HepG2 (cell line): ENCODE results near the gene EEFSEC. TPM values are rescaled to one million over a fixed set of nuclear protein-coding genes. Genes with fewer than 3 reads are reported as not detected.

Experiments
- ARNTL ChIP-seq: sonication (generic); formaldehyde crosslinking; IDR thresholded peaks from 2 replicates; pipeline ENCODE4 v1.4.0; 2020; ENCODE audit warnings: mild to moderate bottlenecking, missing genetic modification reagents
- CBFB ChIP-seq: sonication (generic); formaldehyde crosslinking; IDR thresholded peaks from 2 replicates; pipeline ENCODE4 v1.4.0; 2020; ENCODE audit warnings: missing genetic modification reagents
- GATA4 ChIP-seq: sonication (generic); IDR thresholded peaks from 2 replicates; pipeline ENCODE4 v1.6.1; 2016; ENCODE audit warnings: antibody characterized with exemption, low read depth, borderline replicate concordance
- HDAC6 ChIP-seq: fragments of 200-600 bp; sonication (generic); IDR thresholded peaks from 2 replicates; pipeline ENCODE4 v1.7.0; 2017; ENCODE audit warnings: mild to moderate bottlenecking, antibody characterized with exemption, low read length, low read depth
- JDP2 ChIP-seq: sonication (generic); formaldehyde crosslinking; IDR thresholded peaks from 2 replicates; pipeline ENCODE4 v1.8.1; 2022; ENCODE audit warnings: missing genetic modification reagents, borderline replicate concordance
- NPAS2 ChIP-seq: sonication (generic); formaldehyde crosslinking; IDR thresholded peaks from 2 replicates; pipeline ENCODE4 v1.8.0; 2022; ENCODE audit warnings: mild to moderate bottlenecking, missing genetic modification reagents, borderline replicate concordance
- PAWR ChIP-seq: sonication (generic); formaldehyde crosslinking; IDR thresholded peaks from 2 replicates; pipeline ENCODE4 v1.4.0; 2020; ENCODE audit warnings: missing genetic modification reagents, mild to moderate bottlenecking, borderline replicate concordance
- POLR2AphosphoS2 ChIP-seq: IDR thresholded peaks from 2 replicates; pipeline ENCODE4 v1.6.1; 2011; ENCODE audit warnings: low read depth, low read length, improper control_type of control experiment
- PRPF4 ChIP-seq: fragments of 200-400 bp; formaldehyde crosslinking; IDR thresholded peaks from 2 replicates; pipeline ENCODE4 v1.6.1; 2016; ENCODE audit warnings: low read length, low read depth; ENCODE audit not compliant: poor library complexity, severe bottlenecking
- SRSF4 ChIP-seq: fragments of 200-400 bp; formaldehyde crosslinking; IDR thresholded peaks from one replicate; pipeline ENCODE4 v1.6.1; 2018; ENCODE audit warnings: mild to moderate bottlenecking, low read depth, low read length, moderate library complexity; ENCODE audit not compliant: poor library complexity, severe bottlenecking
- TEAD2 ChIP-seq: sonication (generic); formaldehyde crosslinking; IDR thresholded peaks from 2 replicates; pipeline ENCODE4 v1.9.0; 2021; ENCODE audit warnings: missing genetic modification reagents
- THYN1 ChIP-seq: sonication (generic); formaldehyde crosslinking; IDR thresholded peaks from 2 replicates; pipeline ENCODE4 v1.8.1; 2023; ENCODE audit warnings: low read depth, mild to moderate bottlenecking, moderate library complexity, missing genetic modification reagents, borderline replicate concordance
- TOPORS ChIP-seq: sonication (generic); formaldehyde crosslinking; IDR thresholded peaks from 2 replicates; pipeline ENCODE4 v1.8.0; 2023; ENCODE audit warnings: mild to moderate bottlenecking, missing genetic modification reagents
- ZNF251 ChIP-seq: sonication (generic); formaldehyde crosslinking; IDR thresholded peaks from 2 replicates; pipeline ENCODE4 v1.9.0; 2021; ENCODE audit warnings: mild to moderate bottlenecking, missing genetic modification reagents
- ZNF33A ChIP-seq: sonication (generic); formaldehyde crosslinking; IDR thresholded peaks from 2 replicates; pipeline ENCODE4 v1.5.1; 2020; ENCODE audit warnings: missing genetic modification reagents, mild to moderate bottlenecking, moderate library complexity, borderline replicate concordance
- ZNF543 ChIP-seq: sonication (generic); formaldehyde crosslinking; IDR thresholded peaks from 2 replicates; pipeline ENCODE4 v1.4.0; 2020; ENCODE audit warnings: mild to moderate bottlenecking, missing genetic modification reagents
- polyA plus RNA-seq, 8 experiments: library from polyadenylated mRNA; depleted of rRNA in 3 of 8; stranded (reverse) in 7 of 8; unstranded in 1 of 8; fragments of >200 nt; fragmentation: Illumina TruSeq in 4 of 8; extraction: Trizol in 4 of 8; gene quantifications; 2 replicates each; pipeline versions ENCODE4 v1.2.1 to v1.2.3, GENCODE V29; 2011 to 2016; ENCODE audit warnings: low read depth in 4 of 8, missing spikeins in 1 of 8, mixed read lengths in 1 of 8; ENCODE audit not compliant: insufficient read depth in 1 of 8
- total RNA-seq, 5 experiments: library from RNA; depleted of rRNA; stranded (reverse); fragments of >200 nt; fragmentation: Illumina TruSeq; extraction: Trizol; gene quantifications; 2 replicates each; pipeline ENCODE4 v1.2.3, GENCODE V29; 2016; ENCODE audit warnings: low read depth in 1 of 5
- TF ChIP-seq, protein P1 (sequence below): sonication (generic); formaldehyde crosslinking; IDR thresholded peaks from 2 replicates; pipeline ENCODE4 v1.5.0; 2020; ENCODE audit warnings: missing genetic modification reagents, mild to moderate bottlenecking, borderline replicate concordance
- TF ChIP-seq, protein P2 (sequence below): IDR thresholded peaks from 2 replicates; pipeline ENCODE4 v1.6.1; 2016
- TF ChIP-seq, protein P3 (sequence below): sonication (generic); formaldehyde crosslinking; IDR thresholded peaks from 2 replicates; pipeline ENCODE4 v1.4.0; 2020; ENCODE audit warnings: missing genetic modification reagents
- TF ChIP-seq, protein P4 (sequence below): sonication (generic); formaldehyde crosslinking; IDR thresholded peaks from 2 replicates; pipeline ENCODE4 v1.4.0; 2020; ENCODE audit warnings: low read depth, mild to moderate bottlenecking, missing genetic modification reagents
- TF ChIP-seq, protein P5 (sequence below): sonication (generic); formaldehyde crosslinking; IDR thresholded peaks from 2 replicates; pipeline ENCODE4 v1.4.0; 2020; ENCODE audit warnings: missing genetic modification reagents
- TF ChIP-seq, protein P6 (sequence below): sonication (generic); formaldehyde crosslinking; IDR thresholded peaks from 2 replicates; pipeline ENCODE4 v1.9.0; 2021; ENCODE audit warnings: missing genetic modification reagents, borderline replicate concordance

EEFSEC gene
- total and polyA plus RNA-seq, 2 of the 13 experiments (the other 11 are each of a cell fraction or from before 2014, with no cell fraction given) = 6.4 to 24.2 TPM

DNA sequence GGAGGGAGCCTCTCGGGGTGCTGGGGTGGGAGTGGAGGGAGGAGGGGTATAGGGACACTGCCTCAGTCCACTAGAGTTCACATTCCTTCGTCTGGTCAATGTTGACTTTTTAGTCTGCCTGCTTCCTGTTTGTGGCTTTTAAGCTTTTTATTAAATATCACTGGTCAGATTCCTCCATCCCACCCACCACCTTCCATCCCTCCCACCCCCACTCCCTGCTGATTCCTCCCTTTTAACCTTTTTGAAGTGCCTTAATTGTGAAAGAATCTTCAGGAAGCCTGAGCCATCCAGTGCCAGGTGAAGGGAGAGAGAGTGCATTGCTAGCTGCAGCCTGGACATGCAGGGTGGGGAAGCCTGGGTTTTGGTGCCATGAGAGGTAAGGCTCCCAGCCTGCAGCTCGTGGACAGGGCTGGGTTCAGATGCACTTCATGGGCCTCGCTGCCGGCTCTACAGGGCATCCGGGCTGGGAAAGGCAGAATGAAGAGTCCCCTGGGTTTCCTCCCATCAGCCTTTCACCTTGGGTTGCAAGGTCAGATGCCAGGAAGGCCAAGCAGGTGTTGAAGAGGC, 207.5 kb downstream of the EEFSEC start (continued):
- TF ChIP-seq, protein P1, sequence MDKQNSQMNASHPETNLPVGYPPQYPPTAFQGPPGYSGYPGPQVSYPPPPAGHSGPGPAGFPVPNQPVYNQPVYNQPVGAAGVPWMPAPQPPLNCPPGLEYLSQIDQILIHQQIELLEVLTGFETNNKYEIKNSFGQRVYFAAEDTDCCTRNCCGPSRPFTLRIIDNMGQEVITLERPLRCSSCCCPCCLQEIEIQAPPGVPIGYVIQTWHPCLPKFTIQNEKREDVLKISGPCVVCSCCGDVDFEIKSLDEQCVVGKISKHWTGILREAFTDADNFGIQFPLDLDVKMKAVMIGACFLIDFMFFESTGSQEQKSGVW (CRISPR knock-in tag) = no peak
- TF ChIP-seq GATA4 (no peak), SRSF4 (no peak), ZNF251 (CRISPR knock-in tag) (no peak), JDP2 (no peak), POLR2AphosphoS2 (no peak), ZNF33A (CRISPR knock-in tag) (no peak), HDAC6 (no peak), TOPORS (no peak), CBFB (CRISPR knock-in tag) (peak; percentile 85), ARNTL (CRISPR knock-in tag) (no peak), PRPF4 (no peak), THYN1 (CRISPR knock-in tag) (no peak), NPAS2 (CRISPR knock-in tag) (no peak), PAWR (CRISPR knock-in tag) (no peak), TEAD2 (CRISPR knock-in tag) (no peak), ZNF543 (CRISPR knock-in tag) (no peak)
- TF ChIP-seq, protein P2, sequence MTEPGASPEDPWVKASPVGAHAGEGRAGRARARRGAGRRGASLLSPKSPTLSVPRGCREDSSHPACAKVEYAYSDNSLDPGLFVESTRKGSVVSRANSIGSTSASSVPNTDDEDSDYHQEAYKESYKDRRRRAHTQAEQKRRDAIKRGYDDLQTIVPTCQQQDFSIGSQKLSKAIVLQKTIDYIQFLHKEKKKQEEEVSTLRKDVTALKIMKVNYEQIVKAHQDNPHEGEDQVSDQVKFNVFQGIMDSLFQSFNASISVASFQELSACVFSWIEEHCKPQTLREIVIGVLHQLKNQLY = peak; percentile 14; the same call in 1 of the 2 replicates
- TF ChIP-seq, protein P3, sequence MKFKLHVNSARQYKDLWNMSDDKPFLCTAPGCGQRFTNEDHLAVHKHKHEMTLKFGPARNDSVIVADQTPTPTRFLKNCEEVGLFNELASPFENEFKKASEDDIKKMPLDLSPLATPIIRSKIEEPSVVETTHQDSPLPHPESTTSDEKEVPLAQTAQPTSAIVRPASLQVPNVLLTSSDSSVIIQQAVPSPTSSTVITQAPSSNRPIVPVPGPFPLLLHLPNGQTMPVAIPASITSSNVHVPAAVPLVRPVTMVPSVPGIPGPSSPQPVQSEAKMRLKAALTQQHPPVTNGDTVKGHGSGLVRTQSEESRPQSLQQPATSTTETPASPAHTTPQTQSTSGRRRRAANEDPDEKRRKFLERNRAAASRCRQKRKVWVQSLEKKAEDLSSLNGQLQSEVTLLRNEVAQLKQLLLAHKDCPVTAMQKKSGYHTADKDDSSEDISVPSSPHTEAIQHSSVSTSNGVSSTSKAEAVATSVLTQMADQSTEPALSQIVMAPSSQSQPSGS = no peak
- TF ChIP-seq, protein P4, sequence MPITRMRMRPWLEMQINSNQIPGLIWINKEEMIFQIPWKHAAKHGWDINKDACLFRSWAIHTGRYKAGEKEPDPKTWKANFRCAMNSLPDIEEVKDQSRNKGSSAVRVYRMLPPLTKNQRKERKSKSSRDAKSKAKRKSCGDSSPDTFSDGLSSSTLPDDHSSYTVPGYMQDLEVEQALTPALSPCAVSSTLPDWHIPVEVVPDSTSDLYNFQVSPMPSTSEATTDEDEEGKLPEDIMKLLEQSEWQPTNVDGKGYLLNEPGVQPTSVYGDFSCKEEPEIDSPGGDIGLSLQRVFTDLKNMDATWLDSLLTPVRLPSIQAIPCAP (CRISPR knock-in tag) = no peak
- TF ChIP-seq, protein P5, sequence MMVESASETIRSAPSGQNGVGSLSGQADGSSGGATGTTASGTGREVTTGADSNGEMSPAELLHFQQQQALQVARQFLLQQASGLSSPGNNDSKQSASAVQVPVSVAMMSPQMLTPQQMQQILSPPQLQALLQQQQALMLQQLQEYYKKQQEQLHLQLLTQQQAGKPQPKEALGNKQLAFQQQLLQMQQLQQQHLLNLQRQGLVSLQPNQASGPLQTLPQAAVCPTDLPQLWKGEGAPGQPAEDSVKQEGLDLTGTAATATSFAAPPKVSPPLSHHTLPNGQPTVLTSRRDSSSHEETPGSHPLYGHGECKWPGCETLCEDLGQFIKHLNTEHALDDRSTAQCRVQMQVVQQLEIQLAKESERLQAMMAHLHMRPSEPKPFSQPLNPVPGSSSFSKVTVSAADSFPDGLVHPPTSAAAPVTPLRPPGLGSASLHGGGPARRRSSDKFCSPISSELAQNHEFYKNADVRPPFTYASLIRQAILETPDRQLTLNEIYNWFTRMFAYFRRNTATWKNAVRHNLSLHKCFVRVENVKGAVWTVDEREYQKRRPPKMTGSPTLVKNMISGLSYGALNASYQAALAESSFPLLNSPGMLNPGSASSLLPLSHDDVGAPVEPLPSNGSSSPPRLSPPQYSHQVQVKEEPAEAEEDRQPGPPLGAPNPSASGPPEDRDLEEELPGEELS = peak; percentile 69; the same call in 1 of the 2 replicates
- TF ChIP-seq, protein P6, sequence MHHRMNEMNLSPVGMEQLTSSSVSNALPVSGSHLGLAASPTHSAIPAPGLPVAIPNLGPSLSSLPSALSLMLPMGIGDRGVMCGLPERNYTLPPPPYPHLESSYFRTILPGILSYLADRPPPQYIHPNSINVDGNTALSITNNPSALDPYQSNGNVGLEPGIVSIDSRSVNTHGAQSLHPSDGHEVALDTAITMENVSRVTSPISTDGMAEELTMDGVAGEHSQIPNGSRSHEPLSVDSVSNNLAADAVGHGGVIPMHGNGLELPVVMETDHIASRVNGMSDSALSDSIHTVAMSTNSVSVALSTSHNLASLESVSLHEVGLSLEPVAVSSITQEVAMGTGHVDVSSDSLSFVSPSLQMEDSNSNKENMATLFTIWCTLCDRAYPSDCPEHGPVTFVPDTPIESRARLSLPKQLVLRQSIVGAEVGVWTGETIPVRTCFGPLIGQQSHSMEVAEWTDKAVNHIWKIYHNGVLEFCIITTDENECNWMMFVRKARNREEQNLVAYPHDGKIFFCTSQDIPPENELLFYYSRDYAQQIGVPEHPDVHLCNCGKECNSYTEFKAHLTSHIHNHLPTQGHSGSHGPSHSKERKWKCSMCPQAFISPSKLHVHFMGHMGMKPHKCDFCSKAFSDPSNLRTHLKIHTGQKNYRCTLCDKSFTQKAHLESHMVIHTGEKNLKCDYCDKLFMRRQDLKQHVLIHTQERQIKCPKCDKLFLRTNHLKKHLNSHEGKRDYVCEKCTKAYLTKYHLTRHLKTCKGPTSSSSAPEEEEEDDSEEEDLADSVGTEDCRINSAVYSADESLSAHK (CRISPR knock-in tag) = no peak
